Measurements from ENCODE around the gene PLAC9.

Gene PLAC9

DNA sequence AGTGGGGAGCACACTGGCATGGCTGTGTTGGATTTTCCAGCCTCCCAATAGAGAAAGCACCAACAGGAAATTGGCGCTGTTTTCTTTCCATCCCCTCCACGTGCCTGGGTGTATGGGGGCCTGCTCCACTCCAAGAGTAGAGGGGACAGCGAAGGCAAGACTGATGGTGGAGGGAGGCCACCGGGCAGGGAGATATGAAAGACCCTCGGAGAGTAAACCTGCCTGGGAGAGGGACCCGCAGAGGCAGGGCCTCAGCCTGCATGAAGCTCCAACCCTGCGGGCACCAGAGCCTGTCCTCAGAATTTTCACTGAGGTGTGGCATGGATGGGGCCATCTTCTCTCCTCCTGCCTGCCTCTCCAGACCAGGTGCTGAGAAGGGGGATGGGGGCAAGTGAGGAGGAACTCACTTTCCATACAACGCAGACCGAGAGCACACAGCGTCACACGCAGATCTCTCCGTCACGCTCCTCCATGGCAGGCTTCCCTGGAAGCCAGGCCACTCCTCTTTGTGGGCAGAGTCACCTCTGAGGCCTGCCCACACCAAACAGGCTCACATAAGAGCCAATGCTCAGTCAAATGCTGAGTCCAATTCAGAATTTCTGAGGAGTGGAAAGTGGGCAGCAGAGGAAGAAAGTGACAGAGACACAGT, 54.0 kb downstream of the PLAC9 start:
- no peak for FAIRE-seq

DNA sequence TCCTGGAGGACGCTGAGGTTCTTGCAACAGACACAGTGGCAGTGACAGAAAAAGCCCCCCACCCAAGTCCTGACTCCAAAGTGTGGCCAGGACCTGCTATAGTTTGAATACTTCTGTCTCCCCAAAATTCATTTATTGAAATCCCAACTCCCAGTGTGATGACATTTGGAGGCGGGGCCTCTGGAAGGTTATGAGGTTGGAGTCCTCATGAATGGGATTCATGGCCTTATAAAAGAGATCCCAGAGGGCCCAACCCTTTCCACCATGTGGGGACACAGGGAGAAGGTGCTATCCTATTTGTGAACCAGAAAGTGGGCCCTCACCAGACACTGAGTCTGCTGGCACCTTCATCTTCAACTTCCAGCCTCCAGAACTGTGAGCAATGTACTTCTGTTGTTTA, 54.5 kb downstream of the PLAC9 start:
- FAIRE-seq = no peak

DNA sequence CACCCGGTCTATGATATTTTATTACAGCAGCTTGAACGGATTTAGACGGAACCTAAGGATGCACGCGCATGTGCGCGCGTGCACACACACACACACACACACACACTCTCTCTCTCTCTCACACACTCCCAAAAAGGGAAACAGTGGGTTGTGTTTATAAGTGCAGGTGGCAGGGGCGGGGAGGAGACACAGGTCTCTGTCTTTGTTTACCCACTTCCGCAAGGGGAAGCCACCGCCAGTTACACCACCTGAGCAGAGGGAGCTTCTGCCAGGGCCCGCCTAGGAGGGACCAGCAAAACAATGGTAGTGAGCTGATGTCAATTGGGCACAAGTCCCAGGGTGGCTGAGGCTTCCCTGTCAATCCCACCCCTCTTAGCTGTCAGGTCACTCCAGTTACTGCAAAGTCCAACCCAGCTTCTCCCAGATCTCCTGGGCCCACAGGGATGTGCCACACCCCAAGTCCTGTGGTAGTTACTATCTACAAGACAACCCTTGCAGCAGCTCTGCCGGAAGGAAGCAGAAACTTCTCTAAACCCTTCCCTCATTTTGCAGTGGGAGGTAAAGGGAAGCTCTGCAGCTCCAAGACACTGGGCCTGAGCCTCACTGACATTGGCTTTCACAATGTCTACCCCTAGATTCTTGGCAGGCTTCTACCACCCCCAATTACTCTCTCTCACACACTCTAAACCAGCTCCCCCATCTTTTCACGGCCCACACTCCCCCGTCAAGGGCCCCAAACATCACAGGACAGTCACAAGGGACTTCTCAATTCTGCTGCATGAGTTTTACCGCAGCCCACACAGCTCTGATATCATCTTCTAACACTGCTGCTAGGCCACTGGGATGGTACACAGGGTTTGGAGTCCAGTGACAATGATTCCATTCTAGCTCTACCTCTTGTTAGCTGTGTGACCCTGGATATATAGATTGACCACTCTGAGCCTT, 55.2 kb downstream of the PLAC9 start:
- no peak for FAIRE-seq

DNA sequence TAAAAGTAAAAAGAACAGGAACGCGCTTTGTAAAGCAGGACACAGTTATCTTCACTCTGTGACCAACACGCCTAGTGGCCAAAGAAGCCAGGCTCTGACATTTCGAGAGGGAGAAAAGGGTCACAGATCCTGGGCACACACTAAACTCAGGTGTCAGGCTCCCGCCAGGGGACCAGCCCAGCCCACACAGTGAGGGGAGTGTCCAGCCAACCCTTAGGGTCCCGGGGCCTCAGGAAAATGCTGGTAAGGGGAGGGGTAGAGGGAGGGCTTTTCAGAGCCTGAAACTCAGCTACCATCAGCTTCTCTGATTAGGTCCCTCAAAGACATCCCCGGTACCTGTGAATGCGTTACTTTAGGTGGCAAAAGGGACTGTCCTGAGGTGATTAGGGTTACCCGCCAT, 56.2 kb downstream of the PLAC9 start:
- FAIRE-seq = no peak

DNA sequence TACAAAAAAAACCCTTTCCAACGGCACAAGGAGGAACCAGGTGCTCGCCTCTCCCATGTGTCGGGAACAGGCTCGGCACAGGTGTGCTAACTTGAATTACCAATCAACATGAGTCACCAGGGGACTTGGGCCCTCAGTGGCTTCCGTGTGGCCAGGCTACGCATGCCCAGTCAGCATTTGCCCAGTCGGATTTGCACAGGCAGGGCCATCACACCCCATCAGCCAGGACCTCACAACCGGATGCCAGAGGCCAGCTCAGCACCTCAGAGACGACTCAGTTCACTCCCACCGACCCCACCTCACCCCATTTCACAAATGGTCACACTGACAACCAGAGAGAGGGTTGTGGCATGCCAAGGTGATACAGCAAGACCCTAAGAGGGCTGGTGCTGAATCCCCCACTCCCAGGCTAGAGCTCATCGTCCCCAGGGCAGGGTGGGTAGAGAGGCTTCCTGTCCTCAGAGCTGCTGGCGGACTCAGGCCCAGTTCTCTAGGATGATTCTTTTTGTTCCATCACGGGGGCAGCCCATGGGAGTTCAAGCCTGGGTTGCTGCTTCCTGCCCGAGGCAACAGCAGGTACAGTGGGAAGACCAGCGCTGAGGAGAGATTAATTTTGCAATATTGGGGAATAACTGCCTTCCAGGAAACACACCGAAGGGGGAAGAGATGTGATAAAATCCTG, 59.2 kb downstream of the PLAC9 start:
- no peak for FAIRE-seq

DNA sequence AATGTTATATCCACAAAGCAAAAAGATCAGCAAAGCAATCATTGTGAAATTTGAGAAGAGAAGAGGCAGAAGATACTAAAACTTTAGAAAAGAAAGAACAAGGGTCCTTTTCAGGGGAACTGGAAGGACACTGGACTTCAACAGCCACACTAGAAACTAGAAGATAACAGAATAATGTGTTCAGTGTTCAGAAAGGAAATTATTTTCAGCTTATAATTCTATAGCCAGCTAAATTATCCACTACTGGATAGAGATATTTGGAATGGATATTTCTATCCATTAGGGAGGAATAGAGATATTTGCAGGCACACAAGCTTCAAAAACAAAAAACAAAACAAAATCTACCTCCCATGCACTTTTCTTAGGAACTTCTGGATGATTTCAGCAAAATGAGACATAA, 60.0 kb downstream of the PLAC9 start:
- no peak for FAIRE-seq

DNA sequence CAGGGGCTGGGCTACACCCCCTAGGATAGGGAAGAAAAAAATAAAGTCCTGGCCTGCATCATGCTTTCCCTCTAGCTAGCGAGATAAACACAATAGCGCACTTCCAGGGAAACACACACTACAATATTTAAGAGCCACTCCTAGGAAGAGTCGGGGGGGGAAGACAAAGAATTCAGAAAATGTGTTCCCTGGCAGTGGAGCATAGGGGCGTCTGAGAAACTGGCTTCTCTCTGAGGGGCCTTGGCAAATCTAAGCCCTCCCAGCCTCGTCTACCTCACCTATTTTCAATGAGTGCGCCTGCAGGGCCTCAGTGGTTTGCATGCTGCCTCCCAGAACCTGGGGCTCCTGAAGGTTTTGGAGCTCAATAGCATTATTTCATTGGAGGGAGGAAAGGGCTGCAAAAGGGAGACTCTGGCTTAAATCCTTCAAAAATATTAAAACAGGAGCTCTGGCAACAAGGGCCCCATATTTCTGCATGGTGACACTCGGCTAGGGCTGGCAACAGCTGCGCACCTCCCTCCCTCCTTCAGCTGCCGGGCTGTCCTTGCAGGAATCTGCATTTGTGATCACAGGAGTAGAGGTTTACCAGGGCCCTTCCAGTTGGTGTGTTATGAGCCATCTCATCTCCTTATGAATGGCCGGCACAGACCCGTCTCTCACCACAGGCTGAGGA, 62.0 kb downstream of the PLAC9 start:
- FAIRE-seq = no peak

Data from colon (tissue), 2 donors.